Tibial artery (tissue), 4 donors: ENCODE results near the gene VPS4B.
"Not testable (repeated sequence)": the region's sequence is repeated elsewhere in the genome, so short reads cannot be mapped to it uniquely, and the experiment has no call there.

Experiments
- DNase-seq, 2 donors: peaks; one replicate each; pipeline ENCODE4 v3.0.0-alpha.2; 2019
- H3K27ac ChIP-seq, 2 donors: fragments of 200-600 bp; sonication (generic) in 1 of 2; 1 replicate in 1 of 2; 2 replicates in 1 of 2; pipeline ENCODE4 v1.5.1; 2018 to 2019; ENCODE audit warnings: mild to moderate bottlenecking in 1 of 2
- H3K27me3 ChIP-seq, 2 donors: fragments of 200-600 bp; sonication (generic) in 1 of 2; one replicate each; pipeline versions ENCODE4 v1.5.1 to v1.6.0; 2016 to 2019
- H3K36me3 ChIP-seq, 3 donors: fragments of 200-600 bp; sonication (generic) in 2 of 3; one replicate each; pipeline ENCODE4 v1.5.1; 2016 to 2019; ENCODE audit warnings: mild to moderate bottlenecking in 2 of 3
- H3K4me1 ChIP-seq, 4 donors: fragments of 200-600 bp; sonication (generic) in 2 of 4; 1 replicate in 3 of 4; 2 replicates in 1 of 4; pipeline ENCODE4 v1.5.1; 2016 to 2019
- H3K4me3 ChIP-seq, 2 donors: fragments of 200-600 bp; sonication (generic) in 1 of 2; 1 replicate in 1 of 2; 2 replicates in 1 of 2; pipeline ENCODE4 v1.5.1; 2018 to 2019; ENCODE audit warnings: mild to moderate bottlenecking in 2 of 2
- H3K9me3 ChIP-seq, 3 donors: fragments of 200-600 bp; sonication (generic) in 1 of 3; one replicate each; pipeline ENCODE4 v1.5.1; 2016 to 2019
- CTCF ChIP-seq, 2 experiments: fragments of 200-600 bp in 1 of 2; fragments of 450-650 bp in 1 of 2; IDR thresholded peaks; one replicate each; pipeline ENCODE4 v1.5.1; 2017 to 2019; ENCODE audit warnings: antibody characterized with exemption in 2 of 2, mild to moderate bottlenecking in 1 of 2, moderate library complexity in 1 of 2
- intact Hi-C: fragments of 100-400 bp; cut with DNase I; formaldehyde crosslinking; loops from one replicate; pipeline ENCODE4 v1.15.0; 2023; ENCODE audit warnings: low total_unique reads

The VPS4B gene

GRCh38 chr18:63464434-63464833 lies 42.2 kb upstream of the VPS4B start:
- Histone ChIP-seq H3K27ac (no peak overlapping the region), H3K27me3 (peaks cover 0 to 3% of the 10 kb centered on the region in 2 donors), H3K4me1 (no peaks in the 10 kb centered on the region), H3K9me3 (no peaks in the 10 kb centered on the region), H3K36me3 (no peaks in the 10 kb centered on the region), H3K4me3 (no peak overlapping the region)
- intact Hi-C loops: no loop called here
- DNase-seq: no peak
- no peak for TF ChIP-seq CTCF (IDR thresholded peaks at IDR 0.05)

- no peak overlapping the region for H3K27ac ChIP-seq
- no peaks in the 10 kb centered on the region for H3K36me3 ChIP-seq
- H3K27me3 ChIP-seq: peaks cover 0 to 3% of the 10 kb centered on the region in 2 donors
- H3K4me1 ChIP-seq: no peaks in the 10 kb centered on the region
- no peaks in the 10 kb centered on the region for H3K9me3 ChIP-seq
- TF ChIP-seq CTCF (IDR thresholded peaks at IDR 0.05): no peak
- DNase-seq: no peak
- intact Hi-C loops: no loop called here
- H3K4me3 ChIP-seq: no peak overlapping the region
Measured at GRCh38 chr18:63460414-63460813, 38.1 kb upstream of the VPS4B start.

GRCh38 chr18:63457977-63458376 lies 35.7 kb upstream of the VPS4B start:
- H3K4me3 ChIP-seq: no peak overlapping the region
- H3K27ac ChIP-seq: no peak overlapping the region
- DNase-seq: no peak
- H3K36me3 ChIP-seq: no peaks in the 10 kb centered on the region
- H3K9me3 ChIP-seq: no peaks in the 10 kb centered on the region
- H3K27me3 ChIP-seq: no peaks in the 10 kb centered on the region
- TF ChIP-seq CTCF (IDR thresholded peaks at IDR 0.05): no peak
- H3K4me1 ChIP-seq: no peaks in the 10 kb centered on the region
- intact Hi-C loops: no loop called here

- Histone ChIP-seq H3K27me3 (no peaks in the 10 kb centered on the region), H3K4me1 (no peaks in the 10 kb centered on the region), H3K36me3 (no peaks in the 10 kb centered on the region), H3K4me3 (no peak overlapping the region), H3K27ac (no peak overlapping the region), H3K9me3 (no peaks in the 10 kb centered on the region)
- DNase-seq: no peak
- no peak for TF ChIP-seq CTCF (IDR thresholded peaks at IDR 0.05)
- intact Hi-C loops: no loop called here
Measured at GRCh38 chr18:63454497-63454896, 32.2 kb upstream of the VPS4B start.

- not testable (repeated sequence) for H3K27ac ChIP-seq, DNase-seq
Measured at GRCh38 chr18:63452751-63453150, 30.5 kb upstream of the VPS4B start.

GRCh38 chr18:63451799-63452660 lies 29.8 kb upstream of the VPS4B start:
- no peak for TF ChIP-seq CTCF (IDR thresholded peaks at IDR 0.05)
- Histone ChIP-seq H3K36me3 (no peaks in the 10 kb centered on the region), H3K4me3 (no peak overlapping the region), H3K27ac (no peak overlapping the region), H3K9me3 (no peaks in the 10 kb centered on the region), H3K27me3 (no peaks in the 10 kb centered on the region), H3K4me1 (no peaks in the 10 kb centered on the region)
- intact Hi-C loops: no loop called here
- peak in 1 of 2 donors; percentile 43 for DNase-seq

More at GRCh38 chr18:63452751-63453150, 30.5 kb upstream of the VPS4B start:
- H3K4me3 ChIP-seq, H3K36me3 ChIP-seq, H3K27me3 ChIP-seq, H3K4me1 ChIP-seq, H3K9me3 ChIP-seq, intact Hi-C loops: not testable (repeated sequence)
